A673 (cell line): ENCODE measurements around the gene RGS3. TPM values are rescaled to one million over a fixed set of nuclear protein-coding genes. Genes with fewer than 3 reads are reported as not detected.

ENCODE experiments used
- BruUV-seq: library from RNA; stranded (reverse); fragments of 400-500 nt; replicated peaks from 2 replicates; lab custom pipeline; 2021; lab: Mats Ljungman, UMichigan
- CTCF ChIA-PET: fragments of 300-600 bp; sonication (Branson Sonifier 250); formaldehyde crosslinking; loops from one replicate; lab custom pipeline; 2022; ENCODE audit warnings: antibody characterized with exemption; lab: Charles Lee
- POLR2A ChIA-PET: fragments of 300-600 bp; sonication (Branson Sonifier 250); formaldehyde crosslinking; loops from one replicate; lab custom pipeline; 2022; ENCODE audit warnings: antibody characterized with exemption; ENCODE audit not compliant: low non-redundant PET; lab: Charles Lee
- DNase-seq: peaks from one replicate; pipeline ENCODE4 v3.0.0-alpha.2; 2015; ENCODE audit warnings: low spot score
- H3K27ac ChIP-seq: fragments of 200-600 bp; sonication (generic); 2 replicates; pipeline ENCODE4 v1.5.1; 2016; ENCODE audit warnings: mixed run types, low read depth, mild to moderate bottlenecking, mixed read lengths, antibody characterized with exemption, low read length; ENCODE audit not compliant: poor library complexity, severe bottlenecking
- H3K27me3 ChIP-seq: fragments of 200-600 bp; sonication (generic); replicated peaks from 2 replicates; pipeline ENCODE4 v1.6.1; 2017; ENCODE audit warnings: mixed run types, low read depth, mild to moderate bottlenecking, mixed read lengths, antibody characterized with exemption, low read length; ENCODE audit not compliant: insufficient read depth, poor library complexity
- H3K36me3 ChIP-seq: fragments of 200-600 bp; sonication (generic); 2 replicates; pipeline ENCODE4 v1.6.1; 2016; ENCODE audit warnings: mixed run types, mild to moderate bottlenecking, mixed read lengths, antibody characterized with exemption, low read length; ENCODE audit not compliant: insufficient read depth, poor library complexity, severe bottlenecking
- H3K4me1 ChIP-seq: fragments of 200-600 bp; sonication (generic); 2 replicates; pipeline ENCODE4 v1.6.1; 2017; ENCODE audit warnings: mixed run types, mild to moderate bottlenecking, mixed read lengths, antibody characterized with exemption, low read length; ENCODE audit not compliant: insufficient read depth, poor library complexity, severe bottlenecking
- H3K4me3 ChIP-seq: fragments of 200-600 bp; sonication (generic); 2 replicates; pipeline ENCODE4 v1.5.1; 2016; ENCODE audit warnings: low read depth, mixed run types, mild to moderate bottlenecking, mixed read lengths, low read length; ENCODE audit not compliant: poor library complexity, severe bottlenecking
- H3K9me3 ChIP-seq: fragments of 200-600 bp; sonication (generic); 2 replicates; pipeline ENCODE4 v1.6.1; 2016; ENCODE audit warnings: mixed run types, low read depth, mild to moderate bottlenecking, mixed read lengths, antibody characterized with exemption, low read length; ENCODE audit not compliant: poor library complexity, severe bottlenecking
- CTCF ChIP-seq: fragments of 300-800, 200-600 bp; sonication (generic); conservative IDR thresholded peaks from 2 replicates; pipeline ENCODE4 v1.5.1; 2017; ENCODE audit warnings: low read depth, mild to moderate bottlenecking, antibody characterized with exemption, low read length, moderate library complexity, mixed read lengths
- EZH2 ChIP-seq: fragments of 200-600 bp; sonication (generic); IDR thresholded peaks from 2 replicates; pipeline ENCODE4 v1.6.1; 2017; ENCODE audit warnings: borderline replicate concordance, low read depth, mild to moderate bottlenecking, mixed read lengths, antibody characterized with exemption, low read length; ENCODE audit not compliant: poor library complexity, severe bottlenecking
- intact Hi-C: fragments of 100-400 bp; cut with micrococcal nuclease; formaldehyde crosslinking; loops from one replicate; pipeline ENCODE4 v1.10.0; 2022; ENCODE audit not compliant: unreplicated experiment
- total RNA-seq: library from RNA; stranded (reverse); gene quantifications from 2 replicates; pipeline ENCODE4 v1.2.3, GENCODE V29; 2021

Gene RGS3
- total RNA-seq, 1 experiment from 2014 or later = 19.2 TPM

- intact Hi-C loops = no loop called here
- Histone ChIP-seq H3K36me3 (no peaks in the 10 kb centered on the region), H3K4me3 (no peak overlapping the region), H3K27me3 (no peaks in the 10 kb centered on the region), H3K4me1 (no peaks in the 10 kb centered on the region), H3K9me3 (no peaks in the 10 kb centered on the region), H3K27ac (no peak overlapping the region)
- ChIA-PET POLR2A (no interaction called here), CTCF (interaction anchor here (0.5 to 1.0 kb wide), 2 partner anchors 136 to 171 kb away, joined by 3 read pairs; no protein-coding TSS in a partner anchor)
- BruUV-seq = no TSS peak
- TF ChIP-seq CTCF = no peak
- no peak for TF ChIP-seq EZH2
- DNase-seq = no peak
These were observed 118.6 kb downstream of the RGS3 start for GRCh38 chr9:113581865-113582697.

GRCh38 chr9:113582698-113583200 is 119.2 kb downstream of the RGS3 start:
- intact Hi-C loops = no loop called here
- no peaks in the 10 kb centered on the region for H3K9me3 ChIP-seq
- no peak for DNase-seq
- no peak for TF ChIP-seq EZH2
- H3K27ac ChIP-seq = no peak overlapping the region
- ChIA-PET POLR2A (no interaction called here), CTCF (no interaction called here)
- H3K4me3 ChIP-seq = no peak overlapping the region
- no peaks in the 10 kb centered on the region for H3K36me3 ChIP-seq
- no peaks in the 10 kb centered on the region for H3K27me3 ChIP-seq
- BruUV-seq = no TSS peak
- no peaks in the 10 kb centered on the region for H3K4me1 ChIP-seq

- Histone ChIP-seq H3K36me3 (no peaks in the 10 kb centered on the region), H3K27me3 (no peaks in the 10 kb centered on the region), H3K27ac (no peak overlapping the region), H3K4me1 (no peaks in the 10 kb centered on the region), H3K9me3 (no peaks in the 10 kb centered on the region), H3K4me3 (no peak overlapping the region)
- ChIA-PET CTCF (no interaction called here), POLR2A (no interaction called here)
- no peak for DNase-seq
- TF ChIP-seq CTCF (no peak), EZH2 (no peak)
- BruUV-seq = no TSS peak
- intact Hi-C loops = no loop called here
These were observed 120.2 kb downstream of the RGS3 start for GRCh38 chr9:113583511-113584427.
